Measurements from ENCODE around the gene RNF150.
A peak's percentile ranks its signal among the peaks of the same experiment; 100 is the strongest.

Gene RNF150

DNA sequence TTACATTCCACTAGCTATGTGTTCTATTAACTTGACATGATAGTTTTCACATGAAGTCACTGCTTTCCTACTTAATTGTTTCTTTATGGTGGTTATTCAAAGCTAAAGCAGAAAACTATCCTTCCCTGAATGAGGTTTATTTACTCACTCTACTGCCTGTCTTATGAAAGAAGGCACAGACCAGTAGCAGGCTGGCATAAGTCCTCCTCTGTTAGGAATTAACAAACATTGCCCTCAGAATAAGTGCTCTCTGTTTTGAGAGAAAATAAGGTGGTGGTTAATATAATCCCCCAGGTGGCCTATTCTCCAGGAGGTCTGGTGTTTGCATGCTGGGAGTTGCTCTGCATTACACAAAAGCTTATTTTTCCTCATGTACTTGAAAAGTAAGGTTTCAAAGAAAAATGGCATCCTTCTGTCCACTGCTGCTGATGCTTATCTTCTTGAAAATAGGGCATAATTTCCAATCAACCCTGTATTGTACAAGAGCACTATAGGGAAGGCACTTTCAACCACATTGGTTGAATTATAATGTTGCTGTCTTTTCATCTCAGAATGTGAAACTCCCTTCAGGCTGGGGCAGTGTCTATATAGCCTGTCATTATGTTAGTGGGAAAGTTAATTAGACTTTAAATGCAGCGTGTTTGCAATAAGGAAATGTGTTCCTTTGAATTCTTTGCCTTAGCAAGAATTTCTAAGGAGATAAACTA is 257.4 kb downstream of the RNF150 start:
- no peak for FAIRE-seq
- no peak for DNase-seq (ENCODE audit: insufficient read length, low spot score)

GRCh38 chr4:140874056-140874455 is 259.2 kb downstream of the RNF150 start:
- FAIRE-seq = no peak
- no peak for DNase-seq (ENCODE audit: insufficient read length, low spot score)

DNA sequence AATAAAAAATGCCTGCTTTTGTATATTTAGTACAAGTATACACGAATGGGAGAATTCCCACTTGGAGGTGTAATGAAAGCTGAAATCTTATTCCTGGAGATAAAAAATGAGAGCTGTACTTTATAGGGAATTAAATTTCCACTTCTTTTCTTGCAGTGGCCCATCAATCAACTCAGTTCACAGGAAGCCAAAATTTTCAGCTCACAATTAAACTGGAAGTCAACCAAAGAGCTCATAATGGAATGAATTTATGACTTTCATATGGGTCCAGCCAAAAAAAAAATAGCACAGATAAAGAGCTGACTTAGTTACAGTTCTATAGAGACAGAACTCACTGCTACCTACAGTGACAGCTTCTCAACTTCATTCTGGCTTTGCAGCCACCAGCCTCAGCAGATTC is 261.9 kb downstream of the RNF150 start:
- DNase-seq (ENCODE audit: insufficient read length, low spot score) (no peak), FAIRE-seq (no peak)

- DNase-seq (ENCODE audit: insufficient read length, low spot score) (no peak), FAIRE-seq (no peak)
These were observed 262.8 kb downstream of the RNF150 start for GRCh38 chr4:140870427-140870826.

DNA sequence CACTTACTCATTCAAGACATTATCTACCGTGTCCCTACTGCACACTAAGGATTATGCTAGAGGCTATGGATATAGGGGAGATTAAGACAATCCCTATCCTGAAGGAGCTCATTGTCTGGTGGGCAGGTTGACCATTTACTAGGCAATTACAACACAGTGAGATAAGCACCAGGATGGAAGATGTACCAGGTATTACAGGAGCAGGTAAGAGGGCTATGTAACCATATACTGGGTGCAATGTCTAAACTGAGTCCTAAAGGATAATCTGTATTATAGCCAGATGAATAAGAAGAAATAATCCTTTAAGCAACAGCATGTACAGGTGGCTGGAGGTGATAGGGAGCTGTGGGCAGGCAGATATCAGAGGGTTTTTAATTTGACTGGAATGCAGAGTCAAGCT is 263.8 kb downstream of the RNF150 start:
- FAIRE-seq (no peak), DNase-seq (ENCODE audit: insufficient read length, low spot score) (no peak)

GRCh38 chr4:140867356-140867755 is 265.9 kb downstream of the RNF150 start:
- FAIRE-seq (no peak), DNase-seq (ENCODE audit: insufficient read length, low spot score) (no peak)

DNA sequence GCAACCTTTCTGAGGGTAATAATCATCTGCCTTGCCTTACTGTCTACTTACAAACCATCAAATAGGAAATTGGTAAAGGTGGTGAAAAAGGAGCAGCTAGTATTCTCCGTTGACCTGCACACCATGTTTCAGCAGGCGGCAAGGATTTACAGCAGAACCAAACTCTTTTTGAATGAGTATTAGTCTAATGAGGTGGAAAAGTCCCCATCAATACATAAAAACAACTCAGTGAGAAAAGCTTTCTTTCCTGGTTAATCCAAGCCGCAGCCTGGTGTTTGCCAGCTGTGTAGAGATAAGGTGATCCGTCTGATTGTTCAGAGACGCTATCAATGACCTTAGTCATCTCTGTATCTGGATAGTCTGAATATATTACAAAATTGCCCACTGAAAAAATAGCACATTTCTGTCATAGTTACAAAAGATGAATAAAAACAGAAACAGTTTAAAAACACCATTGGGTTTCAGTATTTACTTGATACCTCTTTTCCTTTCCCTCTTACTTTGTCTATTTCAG is 266.7 kb downstream of the RNF150 start:
- DNase-seq (ENCODE audit: insufficient read length, low spot score) (no peak), FAIRE-seq (no peak)

DNA sequence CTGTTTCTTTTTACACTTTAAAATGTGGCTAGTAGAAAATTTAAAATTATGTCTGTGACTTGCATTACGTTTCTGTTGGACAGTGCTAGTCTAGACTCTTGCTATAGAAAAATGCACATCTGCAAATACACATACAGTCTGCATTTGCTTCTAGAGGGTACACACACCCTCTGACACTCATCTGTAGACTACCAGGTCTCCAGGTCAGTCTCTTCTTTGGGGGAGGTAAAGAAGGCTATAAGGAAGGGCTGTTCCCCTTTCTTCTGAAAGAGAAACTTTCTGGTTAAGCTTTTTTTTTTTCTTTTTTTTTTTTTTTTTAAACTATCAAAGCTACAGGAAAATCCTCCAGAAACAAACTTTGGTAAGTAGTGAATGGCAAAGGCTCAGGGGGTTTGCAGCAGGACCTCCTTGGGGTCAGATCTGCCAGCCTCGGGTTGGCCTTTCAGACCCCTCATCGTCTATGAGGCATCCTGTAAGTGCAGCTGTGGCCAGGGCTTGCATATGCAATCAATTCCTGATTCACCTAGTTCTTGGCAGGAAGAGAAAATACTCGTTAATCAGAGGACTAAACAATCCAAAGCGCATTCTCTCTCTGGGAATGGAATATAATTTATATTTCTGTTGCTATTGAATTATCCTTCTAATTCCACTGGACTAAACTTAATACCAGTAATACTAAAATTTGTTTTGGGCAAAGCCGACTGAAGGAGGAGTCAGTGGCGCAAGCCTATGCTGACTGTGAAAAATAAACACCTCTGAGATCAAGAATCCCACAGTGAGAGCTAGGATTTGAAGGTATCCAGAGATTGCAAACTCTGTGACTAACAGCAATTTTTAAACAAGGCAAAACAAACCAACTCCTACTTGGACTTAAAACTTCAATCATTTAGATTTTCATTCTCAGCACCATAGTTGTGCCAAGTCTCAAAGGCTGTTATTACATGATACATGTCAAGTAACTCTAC is 267.7 kb downstream of the RNF150 start:
- FAIRE-seq = no peak
- DNase-seq (ENCODE audit: insufficient read length, low spot score) = no peak

GRCh38 chr4:140863197-140863596 is 270.1 kb downstream of the RNF150 start:
- DNase-seq (ENCODE audit: insufficient read length, low spot score) (no peak), FAIRE-seq (no peak)

GRCh38 chr4:140862177-140862442 is 271.2 kb downstream of the RNF150 start:
- FAIRE-seq (no peak), DNase-seq (ENCODE audit: insufficient read length, low spot score) (no peak)

DNA sequence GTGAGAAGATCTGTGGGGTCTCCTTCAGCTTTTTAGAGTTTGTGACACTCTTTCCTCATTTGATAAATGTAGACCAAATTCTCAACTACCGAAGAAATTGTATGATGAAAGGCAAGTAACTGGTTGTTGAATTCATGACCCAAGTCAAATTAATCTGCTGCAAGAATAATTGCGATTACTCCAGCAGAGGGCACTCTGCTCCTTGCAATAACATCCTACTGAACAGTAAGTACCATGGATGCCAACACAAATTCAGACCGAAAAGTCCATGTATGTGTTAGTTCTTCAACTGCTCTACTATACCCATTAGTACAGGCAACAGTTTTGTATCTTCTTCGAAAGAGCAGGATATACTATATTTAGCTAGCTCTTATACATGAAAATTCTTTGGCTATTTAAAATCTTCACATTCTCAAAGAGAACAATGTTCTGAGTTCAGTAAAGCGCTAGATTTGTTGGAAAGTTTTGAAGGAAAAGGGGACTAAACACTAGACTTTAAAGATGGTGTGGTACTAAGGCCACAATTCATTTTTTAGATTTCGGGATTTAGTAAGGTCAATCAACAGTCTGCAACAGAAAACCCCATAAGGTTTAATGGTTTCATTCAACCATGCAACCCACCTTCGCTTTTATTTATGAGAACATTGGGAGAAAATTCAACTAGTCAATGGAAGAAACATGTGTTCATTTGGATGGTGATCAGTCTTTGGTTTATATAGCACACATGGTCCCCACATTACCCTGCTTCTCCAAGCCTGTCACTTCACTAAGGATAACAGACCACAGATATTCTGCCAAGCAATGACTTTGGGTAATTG is 271.7 kb downstream of the RNF150 start:
- FAIRE-seq (peak; percentile 94), DNase-seq (ENCODE audit: insufficient read length, low spot score) (peak; percentile 15)

DNA sequence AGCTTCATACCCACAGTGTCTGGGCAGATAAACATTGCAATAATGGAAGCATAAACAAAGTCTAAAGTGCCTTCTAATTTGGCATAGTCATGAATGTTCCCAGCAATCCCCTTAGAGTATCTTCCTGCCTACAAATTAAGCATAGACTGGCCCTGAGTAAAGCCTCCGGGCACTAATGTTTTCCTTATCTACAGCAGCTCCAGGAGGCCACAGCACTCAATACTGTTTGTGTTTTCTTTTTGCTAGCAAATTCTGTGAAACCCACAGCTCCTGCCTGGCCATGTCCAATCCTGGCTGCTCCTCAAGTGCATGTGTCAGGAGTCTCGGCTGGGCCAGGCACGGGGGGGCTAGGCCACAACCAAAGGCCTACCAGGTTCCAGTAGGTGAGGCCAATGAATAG is 274.4 kb downstream of the RNF150 start:
- DNase-seq (ENCODE audit: insufficient read length, low spot score) (no peak), FAIRE-seq (no peak)

DNA sequence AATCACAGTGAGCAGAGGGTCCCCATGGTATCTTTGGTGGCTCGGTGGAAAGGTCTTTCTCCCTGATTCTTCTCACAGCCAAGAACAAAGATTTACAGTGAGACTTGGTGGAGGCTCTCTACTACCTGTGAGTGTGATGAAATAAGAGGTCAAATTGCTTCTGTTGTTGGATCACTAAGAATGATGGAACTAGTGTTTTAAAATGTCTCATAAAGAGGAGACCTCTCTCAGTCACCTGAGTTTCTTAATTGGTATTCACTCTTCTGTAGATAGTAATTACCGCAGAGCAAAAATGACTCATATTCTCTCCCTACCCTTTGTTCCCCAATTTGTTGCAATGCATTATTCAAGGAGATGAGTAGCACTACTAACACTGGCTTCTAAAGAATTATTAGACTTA is 276.2 kb downstream of the RNF150 start:
- FAIRE-seq = no peak
- no peak for DNase-seq (ENCODE audit: insufficient read length, low spot score)

DNA sequence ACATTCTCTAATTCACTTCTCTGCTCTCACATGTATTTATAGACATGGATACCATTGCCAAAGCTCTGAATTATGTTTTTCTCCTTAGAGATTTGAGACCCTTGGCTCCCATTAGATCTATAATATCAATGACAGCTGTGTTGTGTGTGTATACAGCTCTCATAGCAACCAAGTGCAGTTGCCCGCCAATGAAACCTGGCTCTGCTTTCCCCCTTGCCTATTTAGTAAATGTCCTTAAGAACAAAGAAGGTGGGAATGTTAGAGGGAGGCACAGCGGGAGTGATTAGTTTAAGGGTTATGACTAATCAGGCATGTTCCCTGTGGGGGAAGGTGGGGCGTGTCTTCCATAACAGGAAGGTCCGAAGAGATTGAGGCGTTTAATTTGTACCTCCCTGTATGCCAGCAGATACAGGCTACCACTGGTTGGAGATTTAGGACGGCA is 276.6 kb downstream of the RNF150 start:
- DNase-seq (ENCODE audit: insufficient read length, low spot score) = no peak
- no peak for FAIRE-seq

DNA sequence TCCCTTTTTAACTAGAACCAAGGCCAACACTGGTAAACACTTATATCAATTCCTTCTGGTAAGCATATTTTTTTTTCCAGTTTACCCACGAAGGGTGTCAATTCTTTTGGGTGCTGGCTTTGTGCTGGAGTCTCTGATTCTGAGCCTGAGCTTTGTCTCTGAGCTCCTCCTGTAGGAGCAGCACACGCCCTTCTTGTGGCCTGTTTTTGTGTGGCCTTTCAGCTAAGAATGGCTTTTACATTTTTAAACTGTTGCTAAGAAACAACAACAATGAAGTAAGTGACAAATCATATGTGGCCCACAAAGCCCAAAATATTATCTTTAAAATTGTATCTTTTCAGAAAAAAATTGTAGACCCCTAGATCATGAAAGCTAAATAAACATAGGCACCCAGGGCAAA is 279.1 kb downstream of the RNF150 start:
- FAIRE-seq (no peak), DNase-seq (ENCODE audit: insufficient read length, low spot score) (no peak)

- DNase-seq (ENCODE audit: insufficient read length, low spot score) = no peak
- FAIRE-seq = no peak
These were observed 281.5 kb downstream of the RNF150 start for GRCh38 chr4:140851804-140852203.

- DNase-seq (ENCODE audit: insufficient read length, low spot score) (peak; percentile 47), FAIRE-seq (peak; percentile 87)
These were observed 282.1 kb downstream of the RNF150 start for GRCh38 chr4:140851032-140851636.

GRCh38 chr4:140849526-140849925 is 283.7 kb downstream of the RNF150 start:
- DNase-seq (ENCODE audit: insufficient read length, low spot score) (no peak), FAIRE-seq (no peak)

DNA sequence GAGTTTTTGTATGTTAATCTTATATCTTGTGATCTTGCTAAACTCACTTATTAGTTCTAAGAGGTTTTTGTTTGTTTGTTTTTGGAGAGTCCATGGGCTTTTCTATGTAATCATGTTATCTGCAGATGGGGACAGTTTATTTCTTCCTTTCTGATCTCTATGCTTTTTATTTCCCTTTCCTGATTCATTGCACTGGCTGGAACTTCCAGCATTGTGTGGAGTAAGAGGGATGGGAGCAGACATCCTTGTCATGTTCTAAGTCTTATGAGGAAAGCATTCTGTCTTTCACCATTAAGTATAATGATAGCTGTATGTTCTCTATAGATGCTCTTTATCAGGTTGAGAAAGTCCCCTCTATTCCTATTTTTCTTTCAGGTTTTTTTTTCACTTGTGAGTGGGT is 286.5 kb downstream of the RNF150 start:
- FAIRE-seq (no peak), DNase-seq (ENCODE audit: insufficient read length, low spot score) (no peak)

- no peak for FAIRE-seq
- DNase-seq (ENCODE audit: insufficient read length, low spot score) = no peak
These were observed 289.2 kb downstream of the RNF150 start for GRCh38 chr4:140844061-140844460.

- DNase-seq (ENCODE audit: insufficient read length, low spot score) (no peak), FAIRE-seq (no peak)
These were observed 292.1 kb downstream of the RNF150 start for GRCh38 chr4:140841186-140841585.
